HepG2 (cell line): ENCODE results near the gene AK6. TPM values are rescaled to one million over a fixed set of nuclear protein-coding genes. Genes with fewer than 3 reads are reported as not detected.

Experiments used
- CBFB ChIP-seq: sonication (generic); formaldehyde crosslinking; IDR thresholded peaks from 2 replicates; pipeline ENCODE4 v1.4.0; 2020; ENCODE audit warnings: missing genetic modification reagents
- HDAC2 ChIP-seq: sonication (generic); formaldehyde crosslinking; IDR thresholded peaks from 2 replicates; pipeline ENCODE4 v1.4.0; 2020; ENCODE audit warnings: missing genetic modification reagents
- HMGXB4 ChIP-seq, 2 experiments: sonication (generic) in 1 of 2; formaldehyde crosslinking in 1 of 2; IDR thresholded peaks; 2 replicates each; pipeline versions ENCODE4 v1.4.0 to v1.6.1; 2018 to 2020; ENCODE audit warnings: missing genetic modification reagents in 2 of 2, borderline replicate concordance in 1 of 2, low read depth in 1 of 2, mild to moderate bottlenecking in 1 of 2, missing biosample characterization in 1 of 2
- HOXA3 ChIP-seq: sonication (generic); formaldehyde crosslinking; IDR thresholded peaks from 2 replicates; pipeline ENCODE4 v1.5.0; 2020; ENCODE audit warnings: missing genetic modification reagents
- IRF2 ChIP-seq: IDR thresholded peaks from 2 replicates; pipeline ENCODE4 v1.6.1; 2018; ENCODE audit warnings: missing genetic modification reagents, missing compliant biosample characterization
- SKIL ChIP-seq: sonication (generic); formaldehyde crosslinking; IDR thresholded peaks from 2 replicates; pipeline ENCODE4 v1.8.0; 2022; ENCODE audit warnings: missing genetic modification reagents, mild to moderate bottlenecking, moderate library complexity, borderline replicate concordance
- STAG1 ChIP-seq: sonication (generic); formaldehyde crosslinking; IDR thresholded peaks from 2 replicates; pipeline ENCODE4 v1.4.0; 2020; ENCODE audit warnings: missing genetic modification reagents
- TFDP2 ChIP-seq: sonication (generic); formaldehyde crosslinking; IDR thresholded peaks from 2 replicates; pipeline ENCODE4 v1.4.0; 2020; ENCODE audit warnings: missing genetic modification reagents
- ZBTB1 ChIP-seq: sonication (generic); formaldehyde crosslinking; IDR thresholded peaks from 2 replicates; pipeline ENCODE4 v1.4.0; 2020; ENCODE audit warnings: missing genetic modification reagents, borderline replicate concordance
- ZBTB38 ChIP-seq: sonication (generic); formaldehyde crosslinking; IDR thresholded peaks from 2 replicates; pipeline ENCODE4 v1.5.1; 2020; ENCODE audit warnings: mild to moderate bottlenecking, missing genetic modification reagents
- ZKSCAN8 ChIP-seq: IDR thresholded peaks from 2 replicates; pipeline ENCODE4 v1.6.1; 2016; ENCODE audit warnings: borderline replicate concordance, missing genetic modification reagents, missing compliant biosample characterization
- ZNF556 ChIP-seq: sonication (generic); formaldehyde crosslinking; IDR thresholded peaks from 2 replicates; pipeline ENCODE4 v1.4.0; 2020; ENCODE audit warnings: mild to moderate bottlenecking, missing genetic modification reagents, borderline replicate concordance
- ZNF574 ChIP-seq: sonication (generic); formaldehyde crosslinking; IDR thresholded peaks from 2 replicates; pipeline ENCODE4 v1.4.0; 2020; ENCODE audit warnings: missing genetic modification reagents
- ZNF619 ChIP-seq: sonication (generic); formaldehyde crosslinking; IDR thresholded peaks from 2 replicates; pipeline ENCODE4 v1.4.0; 2020; ENCODE audit warnings: mild to moderate bottlenecking, missing genetic modification reagents
- ZNF691 ChIP-seq: sonication (generic); formaldehyde crosslinking; IDR thresholded peaks from 2 replicates; pipeline ENCODE4 v1.4.0; 2020; ENCODE audit warnings: missing genetic modification reagents, low read depth, mild to moderate bottlenecking, borderline replicate concordance
- ZNF770 ChIP-seq: sonication (generic); formaldehyde crosslinking; IDR thresholded peaks from 2 replicates; pipeline ENCODE4 v1.5.0; 2020; ENCODE audit warnings: mild to moderate bottlenecking, missing genetic modification reagents
- polyA plus RNA-seq, 8 experiments: library from polyadenylated mRNA; depleted of rRNA in 3 of 8; stranded (reverse) in 7 of 8; unstranded in 1 of 8; fragments of >200 nt; fragmentation: Illumina TruSeq in 4 of 8; extraction: Trizol in 4 of 8; gene quantifications; 2 replicates each; pipeline versions ENCODE4 v1.2.1 to v1.2.3, GENCODE V29; 2011 to 2016; ENCODE audit warnings: low read depth in 4 of 8, missing spikeins in 1 of 8, mixed read lengths in 1 of 8; ENCODE audit not compliant: insufficient read depth in 1 of 8
- total RNA-seq, 5 experiments: library from RNA; depleted of rRNA; stranded (reverse); fragments of >200 nt; fragmentation: Illumina TruSeq; extraction: Trizol; gene quantifications; 2 replicates each; pipeline ENCODE4 v1.2.3, GENCODE V29; 2016; ENCODE audit warnings: low read depth in 1 of 5

The AK6 gene
- total and polyA plus RNA-seq, 2 of the 13 experiments (the other 11 are each of a cell fraction or from before 2014, with no cell fraction given), result 31.1 to 77.2 TPM

- TF ChIP-seq ZNF691 (CRISPR knock-in tag), result peak; percentile 44; the same call in 1 of the 2 replicates
- peak; percentile 43; the same call in 1 of the 2 replicates for TF ChIP-seq ZNF770 (CRISPR knock-in tag)
- TF ChIP-seq IRF2, result peak; percentile 59; the same call in 1 of the 2 replicates
- TF ChIP-seq CBFB (CRISPR knock-in tag), result 0 out of 2 replicates have a peak, but pooled peaks have one; percentile 24
- TF ChIP-seq ZBTB38 (CRISPR knock-in tag), result peak; percentile 80
- TF ChIP-seq STAG1 (CRISPR knock-in tag), result peak; percentile 87
- TF ChIP-seq ZNF619 (CRISPR knock-in tag), result peak; percentile 57; the same call in 1 of the 2 replicates
- TF ChIP-seq ZBTB1 (CRISPR knock-in tag), result no peak
- peak; percentile 22; the same call in 1 of the 2 replicates for TF ChIP-seq HDAC2 (CRISPR knock-in tag)
- peak; percentile 39; the same call in 1 of the 2 replicates for TF ChIP-seq ZNF556 (CRISPR knock-in tag)
- TF ChIP-seq HMGXB4 (CRISPR knock-in tag; IDR thresholded peaks at IDR 0.05; ENCODE audit: borderline replicate concordance in 1 of 2, low read depth in 1 of 2), result peak; percentile 80 to 88
- peak; percentile 64; the same call in 1 of the 2 replicates for TF ChIP-seq HOXA3 (CRISPR knock-in tag)
- peak; percentile 52; the same call in 1 of the 2 replicates for TF ChIP-seq ZNF574 (CRISPR knock-in tag)
- 0 out of 2 replicates have a peak, but pooled peaks have one; percentile 28 for TF ChIP-seq ZKSCAN8
- TF ChIP-seq TFDP2 (CRISPR knock-in tag), result 0 out of 2 replicates have a peak, but pooled peaks have one; percentile 29
- TF ChIP-seq SKIL (CRISPR knock-in tag), result no peak
These were observed 34.5 kb downstream of the AK6 start (continued) for GRCh38 chr5:69334793-69335268.
